Esophagus squamous epithelium (tissue), 5 donors: Measurements from ENCODE around the gene PARL. TPM values are rescaled to one million over a fixed set of nuclear protein-coding genes. Genes with fewer than 3 reads are reported as not detected.

Experiments used
- DNase-seq: peaks from one replicate; lab custom pipeline; 2025; lab: John Stamatoyannopoulos, UW
- H3K27ac ChIP-seq, 4 donors: fragments of 200-600 bp; sonication (generic); one replicate each; pipeline ENCODE4 v1.5.1; 2016 to 2019; ENCODE audit warnings: mild to moderate bottlenecking in 1 of 4
- H3K27me3 ChIP-seq, 4 donors: fragments of 200-600 bp; sonication (generic); 1 replicate in 3 of 4; 2 replicates in 1 of 4; pipeline versions ENCODE4 v1.5.1 to v1.6.0; 2017 to 2021; ENCODE audit warnings: antibody characterized with exemption in 1 of 4
- H3K36me3 ChIP-seq, 3 donors: fragments of 200-600 bp; sonication (generic); one replicate each; pipeline ENCODE4 v1.5.1; 2016 to 2019
- H3K4me1 ChIP-seq, 3 donors: fragments of 200-600 bp; sonication (generic); one replicate each; pipeline ENCODE4 v1.5.1; 2017 to 2019
- H3K4me3 ChIP-seq, 4 donors: fragments of 200-600 bp; sonication (generic); 1 replicate in 3 of 4; 2 replicates in 1 of 4; pipeline ENCODE4 v1.5.1; 2016 to 2019; ENCODE audit warnings: mild to moderate bottlenecking in 2 of 4, moderate library complexity in 1 of 4
- H3K9me3 ChIP-seq, 3 donors: fragments of 200-600 bp; sonication (generic); one replicate each; pipeline ENCODE4 v1.5.1; 2016 to 2019
- CTCF ChIP-seq, 6 experiments: fragments of 450-650 bp in 4 of 6; fragments of 200-600 bp in 2 of 6; sonication (generic) in 2 of 6; IDR thresholded peaks; one replicate each; pipeline ENCODE4 v1.5.1; 2016 to 2019; ENCODE audit warnings: antibody characterized with exemption in 6 of 6, mild to moderate bottlenecking in 4 of 6, moderate library complexity in 4 of 6
- POLR2A ChIP-seq, 4 donors: fragments of 450-650 bp; IDR thresholded peaks; one replicate each; pipeline ENCODE4 v1.6.1; 2017; ENCODE audit warnings: antibody characterized with exemption in 4 of 4, mild to moderate bottlenecking in 4 of 4, moderate library complexity in 3 of 4
- WGBS, 2 donors: methylation state at CpG; one replicate each; pipeline ENCODE4 v1.1.5; 2018; 5-methylcytosine and 5-hydroxymethylcytosine counted together
- intact Hi-C: fragments of 100-400 bp; cut with DNase I; formaldehyde crosslinking; loops from one replicate; pipeline ENCODE4 v1.15.0; 2022
- total RNA-seq, 4 donors: library from RNA; depleted of rRNA; stranded (reverse); fragments of >200 nt; gene quantifications; one replicate each; pipeline ENCODE4 v1.1.0, GENCODE V29; 2016
- donor health status: DM: yes; HTN: yes; CAD: no.

PARL gene
- total RNA-seq, 4 donors from 2014 or later, result 23.3 to 45.0 (median 39.7) TPM

- H3K27ac ChIP-seq, result peak overlapping the region in 2 of 4 donors; percentile 15 to 30
- H3K9me3 ChIP-seq, result no peaks in the 10 kb centered on the region
- no peak for TF ChIP-seq POLR2A (IDR thresholded peaks at IDR 0.05)
- H3K36me3 ChIP-seq, result peaks cover 0 to 97% (median 24%) of the 10 kb centered on the region in 3 donors
- 44 to 53% methylated on average over 4 of the region's 4 CpGs for WGBS, 2 donors
- no peak overlapping the region for H3K4me3 ChIP-seq
- peaks cover 0 to 22% (median 5%) of the 10 kb centered on the region in 3 donors for H3K4me1 ChIP-seq
- no peaks in the 10 kb centered on the region for H3K27me3 ChIP-seq
- intact Hi-C loops, result no loop called here
- DNase-seq, result no peak
Measured at GRCh38 chr3:183845090-183845489, 39.6 kb downstream of the PARL start.

DNA sequence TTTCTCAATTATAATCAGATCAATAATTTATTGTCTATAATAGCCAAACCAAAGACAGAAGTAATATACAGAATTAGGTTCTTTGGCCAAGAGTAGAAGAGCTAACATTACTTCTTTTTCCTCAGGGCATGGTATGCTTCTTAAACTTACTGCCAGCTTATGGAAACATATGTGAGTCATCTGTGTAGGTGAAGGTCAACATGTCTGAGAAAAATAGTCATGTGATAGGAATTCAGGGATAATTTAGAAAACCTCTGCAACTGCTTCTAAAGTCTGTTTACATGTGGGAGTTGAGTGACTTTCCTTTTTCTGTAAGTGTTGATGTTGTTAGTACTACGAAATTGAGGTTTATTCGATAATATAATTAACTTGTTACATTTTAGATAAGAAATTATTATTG, 40.1 kb downstream of the PARL start:
- 38 to 58% methylated on average over 2 of the region's 2 CpGs for WGBS, 2 donors
- DNase-seq, result no peak
- peaks cover 0 to 22% (median 5%) of the 10 kb centered on the region in 3 donors for H3K4me1 ChIP-seq
- TF ChIP-seq POLR2A (IDR thresholded peaks at IDR 0.05) (no peak), CTCF (IDR thresholded peaks at IDR 0.05) (no peak)
- H3K9me3 ChIP-seq, result no peaks in the 10 kb centered on the region
- peak overlapping the region in 2 of 4 donors; percentile 15 to 30 for H3K27ac ChIP-seq
- no peak overlapping the region for H3K4me3 ChIP-seq
- H3K36me3 ChIP-seq, result peaks cover 0 to 97% (median 29%) of the 10 kb centered on the region in 3 donors
- intact Hi-C loops, result no loop called here
- H3K27me3 ChIP-seq, result no peaks in the 10 kb centered on the region

- no peak for DNase-seq
Measured at GRCh38 chr3:183839751-183840150, 44.9 kb downstream of the PARL start.

DNA sequence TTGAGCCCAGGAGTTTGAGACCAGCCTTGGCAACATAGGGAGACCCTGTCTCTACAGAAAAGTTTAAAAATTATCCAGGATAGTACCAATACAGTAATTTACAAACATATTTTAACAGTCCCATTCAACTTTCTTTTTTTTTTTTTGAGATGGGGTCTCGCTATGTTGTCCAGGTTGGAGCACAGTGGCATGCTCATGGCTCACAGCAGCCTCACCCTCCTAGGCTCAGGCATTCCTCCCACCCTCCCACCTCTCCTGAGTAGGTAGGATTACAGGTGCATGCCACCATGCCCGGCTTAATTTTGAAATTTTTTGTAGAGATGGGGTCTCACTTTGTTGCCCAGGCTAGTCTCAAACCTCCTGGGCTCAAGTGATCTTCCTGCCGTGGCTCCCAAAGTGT, 46.8 kb downstream of the PARL start:
- TF ChIP-seq CTCF (IDR thresholded peaks at IDR 0.05), result no peak
- no peak for TF ChIP-seq POLR2A (IDR thresholded peaks at IDR 0.05)
- no peak for DNase-seq
- Histone ChIP-seq H3K4me1 (no peaks in the 10 kb centered on the region), H3K9me3 (no peaks in the 10 kb centered on the region), H3K27me3 (no peaks in the 10 kb centered on the region), H3K27ac (no peak overlapping the region), H3K36me3 (peaks cover 8 to 96% (median 31%) of the 10 kb centered on the region in 3 donors), H3K4me3 (no peak overlapping the region)
- intact Hi-C loops, result no loop called here
- 93 to 100% methylated on average over 3 of the region's 3 CpGs for WGBS, 2 donors

More at GRCh38 chr3:183839751-183840150, 44.9 kb downstream of the PARL start:
- Histone ChIP-seq H3K36me3 (peaks cover 0 to 96% (median 33%) of the 10 kb centered on the region in 3 donors), H3K27me3 (no peaks in the 10 kb centered on the region), H3K4me1 (peaks cover 0 to 10% (median 0%) of the 10 kb centered on the region in 3 donors), H3K9me3 (no peaks in the 10 kb centered on the region), H3K4me3 (no peak overlapping the region), H3K27ac (no peak overlapping the region)
- TF ChIP-seq POLR2A (IDR thresholded peaks at IDR 0.05) (no peak), CTCF (IDR thresholded peaks at IDR 0.05) (no peak)
- intact Hi-C loops, result no loop called here
- 98 to 100% methylated on average over 4 of the region's 4 CpGs for WGBS, 2 donors

GRCh38 chr3:183837390-183837789, 47.3 kb downstream of the PARL start:
- Histone ChIP-seq H3K4me1 (no peaks in the 10 kb centered on the region), H3K4me3 (no peak overlapping the region), H3K9me3 (no peaks in the 10 kb centered on the region), H3K36me3 (peaks cover 10 to 96% (median 30%) of the 10 kb centered on the region in 3 donors), H3K27ac (no peak overlapping the region), H3K27me3 (no peaks in the 10 kb centered on the region)
- no peak for TF ChIP-seq POLR2A (IDR thresholded peaks at IDR 0.05)
- TF ChIP-seq CTCF (IDR thresholded peaks at IDR 0.05), result no peak
- 87 to 99% methylated on average over 8 to 9 of the region's 9 CpGs for WGBS, 2 donors
- intact Hi-C loops, result no loop called here
- DNase-seq, result no peak

GRCh38 chr3:183833516-183833915, 51.2 kb downstream of the PARL start:
- Histone ChIP-seq H3K4me1 (no peaks in the 10 kb centered on the region), H3K27ac (no peak overlapping the region), H3K4me3 (no peak overlapping the region), H3K27me3 (no peaks in the 10 kb centered on the region), H3K9me3 (no peaks in the 10 kb centered on the region), H3K36me3 (peaks cover 10 to 96% (median 13%) of the 10 kb centered on the region in 3 donors)
- intact Hi-C loops, result no loop called here
- DNase-seq, result no peak
- WGBS, 2 donors, result 94 to 98% methylated on average over 3 to 4 of the region's 6 CpGs
- TF ChIP-seq CTCF (IDR thresholded peaks at IDR 0.05) (no peak), POLR2A (IDR thresholded peaks at IDR 0.05) (no peak)
